Smooth muscle cell (in vitro differentiated cells): Measurements from ENCODE around the gene ELF4. TPM values are rescaled to one million over a fixed set of nuclear protein-coding genes. Genes with fewer than 3 reads are reported as not detected.

Experiments
- DNase-seq: peaks from one replicate; lab custom pipeline; 2025; ENCODE audit not compliant: unreplicated experiment; lab: John Stamatoyannopoulos, UW
- H2AFZ ChIP-seq: fragments of 200-600 bp; sonication (generic); 2 replicates; pipeline ENCODE4 v1.6.0; 2016; ENCODE audit warnings: antibody characterized with exemption, low read depth, mild to moderate bottlenecking
- H3F3A ChIP-seq: fragments of 200-600 bp; sonication (generic); 2 replicates; pipeline ENCODE4 v1.6.0; 2017; ENCODE audit warnings: antibody characterized with exemption, low read depth
- H3K27ac ChIP-seq: fragments of 200-600 bp; sonication (generic); 2 replicates; pipeline ENCODE4 v1.5.1; 2016; ENCODE audit warnings: low read depth, mild to moderate bottlenecking
- H3K27me3 ChIP-seq: fragments of 200-600 bp; sonication (generic); 2 replicates; pipeline ENCODE4 v1.6.1; 2016; ENCODE audit warnings: low read depth, mild to moderate bottlenecking
- H3K36me3 ChIP-seq: fragments of 200-600 bp; sonication (generic); 2 replicates; pipeline ENCODE4 v1.5.1; 2016; ENCODE audit warnings: low read depth
- H3K4me1 ChIP-seq: fragments of 200-600 bp; sonication (generic); 2 replicates; pipeline ENCODE4 v1.5.1; 2016; ENCODE audit warnings: low read depth
- H3K4me2 ChIP-seq: fragments of 200-600 bp; sonication (generic); 2 replicates; pipeline ENCODE4 v1.6.0; 2016; ENCODE audit warnings: mild to moderate bottlenecking
- H3K4me3 ChIP-seq: fragments of 200-600 bp; sonication (generic); 2 replicates; pipeline ENCODE4 v1.5.1; 2016; ENCODE audit warnings: mild to moderate bottlenecking
- H3K79me2 ChIP-seq: fragments of 200-600 bp; sonication (generic); 2 replicates; pipeline ENCODE4 v1.6.0; 2016; ENCODE audit warnings: low read depth, mild to moderate bottlenecking
- H3K9ac ChIP-seq: fragments of 200-600 bp; sonication (generic); 2 replicates; pipeline ENCODE4 v1.6.0; 2016; ENCODE audit warnings: low read depth
- H3K9me3 ChIP-seq: fragments of 200-600 bp; sonication (generic); replicated peaks from 2 replicates; pipeline ENCODE4 v1.5.1; 2016; ENCODE audit warnings: low read depth
- H4K20me1 ChIP-seq: fragments of 200-600 bp; sonication (generic); 2 replicates; pipeline ENCODE4 v1.6.0; 2016; ENCODE audit warnings: low read depth
- whole genome bisulfite sequencing: methylation state at CpG from one replicate; pipeline ENCODE4 v1.1.7; 2016; ENCODE audit warnings: low lambda C conversion rate; 5-methylcytosine and 5-hydroxymethylcytosine counted together
- polyA plus RNA-seq: library from polyadenylated mRNA; unstranded; fragments of >200 nt; fragmentation: Nextera tagmentation; extraction: Ambion mirVana; gene quantifications from 2 replicates; pipeline ENCODE4 v1.2.1, GENCODE V29; 2016
- total RNA-seq: library from RNA; depleted of rRNA; stranded (reverse); fragments of >200 nt; gene quantifications from 2 replicates; pipeline ENCODE4 v1.2.3, GENCODE V29; 2014
- TF ChIP-seq, protein P1 (sequence below): fragments of 200-600 bp; sonication (generic); IDR thresholded peaks from 2 replicates; pipeline ENCODE4 v1.5.1; 2017; ENCODE audit warnings: borderline replicate concordance, mild to moderate bottlenecking, antibody characterized with exemption; ENCODE audit not compliant: insufficient read depth, poor library complexity, severe bottlenecking

The ELF4 gene
- total and polyA plus RNA-seq, 2 experiments from 2014 or later: 12.0 to 12.6 TPM

DNA sequence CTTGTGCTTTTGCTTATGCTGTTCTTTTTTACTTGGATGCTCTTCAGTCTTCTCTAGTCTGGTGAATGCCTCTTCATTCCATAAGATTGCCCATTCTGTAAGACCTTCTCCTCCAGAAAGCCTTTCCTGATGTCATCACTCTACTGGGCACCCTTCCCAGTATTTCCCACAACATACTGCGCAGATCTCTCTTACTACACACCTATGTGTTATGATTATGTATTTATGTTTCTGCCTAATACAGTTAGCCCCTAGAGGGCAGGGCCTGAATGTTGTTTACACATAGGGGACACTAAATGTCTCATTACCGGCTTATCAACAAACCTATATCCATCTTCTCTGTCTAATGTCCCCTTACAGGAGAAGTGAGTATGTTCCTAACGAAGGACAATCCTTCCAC is 34.2 kb upstream of the ELF4 start:
- H3F3A ChIP-seq: no peaks in the 10 kb centered on the region
- DNase-seq: no peak
- H3K79me2 ChIP-seq: no peaks in the 10 kb centered on the region
- H2AFZ ChIP-seq: no peak overlapping the region
- H3K4me3 ChIP-seq: no peak overlapping the region
- no peaks in the 10 kb centered on the region for H3K4me1 ChIP-seq
- H3K9me3 ChIP-seq: no peaks in the 10 kb centered on the region
- H3K36me3 ChIP-seq: no peaks in the 10 kb centered on the region
- no peak overlapping the region for H3K27ac ChIP-seq
- H3K4me2 ChIP-seq: no peak overlapping the region
- no peak overlapping the region for H3K9ac ChIP-seq
- TF ChIP-seq, protein P1, sequence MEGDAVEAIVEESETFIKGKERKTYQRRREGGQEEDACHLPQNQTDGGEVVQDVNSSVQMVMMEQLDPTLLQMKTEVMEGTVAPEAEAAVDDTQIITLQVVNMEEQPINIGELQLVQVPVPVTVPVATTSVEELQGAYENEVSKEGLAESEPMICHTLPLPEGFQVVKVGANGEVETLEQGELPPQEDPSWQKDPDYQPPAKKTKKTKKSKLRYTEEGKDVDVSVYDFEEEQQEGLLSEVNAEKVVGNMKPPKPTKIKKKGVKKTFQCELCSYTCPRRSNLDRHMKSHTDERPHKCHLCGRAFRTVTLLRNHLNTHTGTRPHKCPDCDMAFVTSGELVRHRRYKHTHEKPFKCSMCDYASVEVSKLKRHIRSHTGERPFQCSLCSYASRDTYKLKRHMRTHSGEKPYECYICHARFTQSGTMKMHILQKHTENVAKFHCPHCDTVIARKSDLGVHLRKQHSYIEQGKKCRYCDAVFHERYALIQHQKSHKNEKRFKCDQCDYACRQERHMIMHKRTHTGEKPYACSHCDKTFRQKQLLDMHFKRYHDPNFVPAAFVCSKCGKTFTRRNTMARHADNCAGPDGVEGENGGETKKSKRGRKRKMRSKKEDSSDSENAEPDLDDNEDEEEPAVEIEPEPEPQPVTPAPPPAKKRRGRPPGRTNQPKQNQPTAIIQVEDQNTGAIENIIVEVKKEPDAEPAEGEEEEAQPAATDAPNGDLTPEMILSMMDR: no peak
- H3K27me3 ChIP-seq: no peaks in the 10 kb centered on the region
- no peaks in the 10 kb centered on the region for H4K20me1 ChIP-seq
- 71% methylated on average over 3 of the region's 3 CpGs for WGBS

DNA sequence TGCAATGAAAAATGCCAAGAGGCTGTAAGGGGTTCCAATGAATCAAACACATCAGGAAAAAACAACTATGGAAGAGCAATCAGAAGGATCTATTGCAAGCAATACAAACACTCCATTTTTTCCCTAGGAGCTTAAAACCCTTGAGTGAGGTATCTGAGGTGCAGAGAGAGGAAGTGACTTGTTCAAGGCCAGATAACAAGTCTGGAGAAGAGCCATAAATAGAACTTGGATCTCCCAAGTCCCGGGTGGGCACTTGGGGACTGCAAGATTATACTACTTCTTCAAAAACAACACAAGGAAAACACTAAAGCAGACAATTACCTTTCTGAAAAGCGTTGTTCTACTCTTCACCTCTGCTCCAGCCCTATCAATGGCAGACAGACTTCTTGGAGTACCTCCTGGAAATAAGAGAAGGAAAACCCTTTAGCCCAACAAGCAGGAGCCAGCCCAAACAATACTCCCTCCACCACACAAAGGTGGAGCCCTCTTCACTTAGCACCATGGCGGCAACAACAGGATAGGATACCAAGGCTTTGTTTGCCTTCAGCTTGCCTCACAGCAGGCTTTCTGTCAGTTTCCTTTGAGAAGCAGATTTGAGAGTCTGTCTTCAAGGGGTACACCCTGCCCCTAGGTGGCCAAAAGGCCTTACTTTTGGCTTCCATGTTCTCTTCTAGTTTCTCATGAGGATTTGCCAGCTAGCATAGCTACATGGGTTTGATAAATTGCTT is 29.3 kb upstream of the ELF4 start:
- no peaks in the 10 kb centered on the region for H3F3A ChIP-seq
- H4K20me1 ChIP-seq: no peaks in the 10 kb centered on the region
- WGBS: 64% methylated on average over 3 of the region's 3 CpGs
- H3K79me2 ChIP-seq: no peaks in the 10 kb centered on the region
- TF ChIP-seq, protein P1: no peak
- H3K4me2 ChIP-seq: no peak overlapping the region
- H3K27me3 ChIP-seq: no peaks in the 10 kb centered on the region
- no peaks in the 10 kb centered on the region for H3K36me3 ChIP-seq
- H3K4me3 ChIP-seq: no peak overlapping the region
- no peak for DNase-seq
- no peak overlapping the region for H3K9ac ChIP-seq
- H3K9me3 ChIP-seq: no peaks in the 10 kb centered on the region
- H3K4me1 ChIP-seq: no peaks in the 10 kb centered on the region
- H2AFZ ChIP-seq: no peak overlapping the region
- no peak overlapping the region for H3K27ac ChIP-seq

DNA sequence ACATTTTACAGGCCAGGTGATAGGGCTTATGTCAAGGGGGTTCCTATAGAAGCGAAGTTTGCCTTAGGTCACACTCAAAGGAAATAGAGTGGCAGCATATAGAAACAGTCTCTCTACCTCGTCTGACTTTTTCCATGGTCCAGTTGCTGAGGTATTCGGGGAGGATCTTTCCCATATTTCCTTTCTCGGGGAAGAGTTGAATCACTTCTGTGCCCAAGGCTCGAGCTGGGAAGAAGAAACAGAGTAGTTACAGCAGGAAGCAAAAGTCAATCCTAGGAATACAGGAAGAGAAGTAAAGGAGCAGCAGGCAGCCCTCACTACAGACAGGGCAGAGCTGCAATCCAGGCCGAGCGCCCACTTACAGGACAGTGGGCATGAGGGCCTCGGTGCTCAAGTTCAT is 26.7 kb upstream of the ELF4 start:
- Histone ChIP-seq H3K9me3 (no peaks in the 10 kb centered on the region), H3F3A (no peaks in the 10 kb centered on the region), H3K79me2 (no peaks in the 10 kb centered on the region), H3K27me3 (no peaks in the 10 kb centered on the region), H3K4me1 (no peaks in the 10 kb centered on the region), H4K20me1 (no peaks in the 10 kb centered on the region), H3K36me3 (no peaks in the 10 kb centered on the region), H3K4me3 (no peak overlapping the region), H3K27ac (no peak overlapping the region), H3K9ac (no peak overlapping the region), H2AFZ (no peak overlapping the region), H3K4me2 (no peak overlapping the region)
- WGBS: 83% methylated on average over 8 of the region's 8 CpGs
- no peak for DNase-seq
- TF ChIP-seq, protein P1: no peak

DNA sequence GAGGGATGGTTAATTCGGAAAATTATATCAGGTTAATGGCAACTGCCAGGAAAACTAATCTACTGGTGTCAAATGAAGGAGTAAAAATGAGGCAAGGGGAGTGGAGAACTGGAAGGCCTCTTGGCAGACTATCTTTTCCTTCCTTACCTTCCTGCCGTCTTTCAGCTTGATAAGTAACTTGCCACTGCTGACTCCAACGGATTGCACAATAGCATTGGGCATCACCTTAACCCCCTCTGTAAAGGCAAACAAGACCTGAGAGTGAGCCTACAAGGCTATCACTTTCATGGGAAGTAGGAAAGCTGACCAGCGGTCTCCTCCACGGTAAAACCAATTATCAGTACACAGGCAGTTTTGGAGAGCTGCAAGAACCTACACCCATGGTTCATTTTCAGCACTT is 26.2 kb upstream of the ELF4 start:
- H3K36me3 ChIP-seq: no peaks in the 10 kb centered on the region
- no peaks in the 10 kb centered on the region for H3K79me2 ChIP-seq
- no peaks in the 10 kb centered on the region for H4K20me1 ChIP-seq
- H3K27ac ChIP-seq: no peak overlapping the region
- H2AFZ ChIP-seq: no peak overlapping the region
- no peaks in the 10 kb centered on the region for H3F3A ChIP-seq
- TF ChIP-seq, protein P1: no peak
- no peak for DNase-seq
- no peak overlapping the region for H3K4me2 ChIP-seq
- no peak overlapping the region for H3K9ac ChIP-seq
- no peaks in the 10 kb centered on the region for H3K27me3 ChIP-seq
- WGBS: 83% methylated on average over 5 of the region's 5 CpGs
- no peak overlapping the region for H3K4me3 ChIP-seq
- H3K9me3 ChIP-seq: no peaks in the 10 kb centered on the region
- no peaks in the 10 kb centered on the region for H3K4me1 ChIP-seq
